ENCODE data around the gene HDAC3. TPM values are rescaled to one million over a fixed set of nuclear protein-coding genes. Genes with fewer than 3 reads are reported as not detected.

The HDAC3 gene
- total RNA-seq, 1 experiment from 2014 or later: 66.8 TPM

DNA sequence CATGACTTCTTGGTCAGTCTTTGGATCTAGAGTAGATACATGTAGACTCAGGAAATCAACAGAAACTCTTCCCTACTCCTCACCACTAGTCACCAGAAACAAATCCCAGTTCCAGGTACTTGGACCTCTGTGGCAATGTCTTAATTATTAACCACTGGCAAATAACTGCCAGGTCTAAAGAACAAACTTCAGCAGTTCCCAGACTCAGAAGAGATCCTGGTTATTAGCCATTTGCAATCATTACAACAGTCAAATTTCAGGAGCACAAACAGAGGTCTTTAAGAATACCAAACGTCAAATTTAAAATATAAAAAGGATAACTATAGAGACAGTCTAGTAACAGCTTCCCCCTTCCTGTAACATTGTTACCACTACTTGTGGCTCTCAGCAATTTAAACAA is 28.1 kb downstream of the HDAC3 start:
- ATAC-seq (no peak), DNase-seq (no peak)
- no peak overlapping the region for H2AFZ ChIP-seq (ENCODE audit: low read length)
- H3K36me3 ChIP-seq (ENCODE audit: low read depth, low read length): no peaks in the 10 kb centered on the region; the same call in 1 of the 2 replicates
- H3K4me3 ChIP-seq (ENCODE audit: low read length): no peak overlapping the region
- intact Hi-C loops (cut with micrococcal nuclease): no loop called here
- H3K4me2 ChIP-seq (ENCODE audit: low read length): no peak overlapping the region
- peaks cover 21% of the 10 kb centered on the region for H3K4me1 ChIP-seq (ENCODE audit: insufficient read depth, low read length)
- no peaks in the 10 kb centered on the region for H3K9me2 ChIP-seq (replicated peaks; ENCODE audit: low read length)
- H3K27ac ChIP-seq (ENCODE audit: low read length): no peak overlapping the region
- H3K9ac ChIP-seq (ENCODE audit: low read length): no peak overlapping the region
- POLR2A ChIA-PET (ENCODE audit: unreplicated experiment): interaction anchor here (0.7 kb wide), 2 partner anchors 15 to 24 kb away, joined by 4 to 16 read pairs; no protein-coding TSS in a partner anchor
- CTCF ChIA-PET: interaction anchor here (1.1 kb wide), 1 partner anchor 17 kb away, joined by 3 read pairs; no protein-coding TSS in a partner anchor
- no peaks in the 10 kb centered on the region for H3K9me3 ChIP-seq (ENCODE audit: low read length)
- BruUV-seq (replicated peaks): no TSS peak
- H3F3A ChIP-seq (ENCODE audit: low read length, unreplicated experiment): no peaks in the 10 kb centered on the region
- no peak for TF ChIP-seq EZH2phosphoT487 (IDR thresholded peaks at IDR 0.05; ENCODE audit: borderline replicate concordance, low read length)
- TF ChIP-seq EZH2 (IDR thresholded peaks at IDR 0.05; ENCODE audit: low read length, unreplicated experiment): no peak
- TF ChIP-seq, protein P1, sequence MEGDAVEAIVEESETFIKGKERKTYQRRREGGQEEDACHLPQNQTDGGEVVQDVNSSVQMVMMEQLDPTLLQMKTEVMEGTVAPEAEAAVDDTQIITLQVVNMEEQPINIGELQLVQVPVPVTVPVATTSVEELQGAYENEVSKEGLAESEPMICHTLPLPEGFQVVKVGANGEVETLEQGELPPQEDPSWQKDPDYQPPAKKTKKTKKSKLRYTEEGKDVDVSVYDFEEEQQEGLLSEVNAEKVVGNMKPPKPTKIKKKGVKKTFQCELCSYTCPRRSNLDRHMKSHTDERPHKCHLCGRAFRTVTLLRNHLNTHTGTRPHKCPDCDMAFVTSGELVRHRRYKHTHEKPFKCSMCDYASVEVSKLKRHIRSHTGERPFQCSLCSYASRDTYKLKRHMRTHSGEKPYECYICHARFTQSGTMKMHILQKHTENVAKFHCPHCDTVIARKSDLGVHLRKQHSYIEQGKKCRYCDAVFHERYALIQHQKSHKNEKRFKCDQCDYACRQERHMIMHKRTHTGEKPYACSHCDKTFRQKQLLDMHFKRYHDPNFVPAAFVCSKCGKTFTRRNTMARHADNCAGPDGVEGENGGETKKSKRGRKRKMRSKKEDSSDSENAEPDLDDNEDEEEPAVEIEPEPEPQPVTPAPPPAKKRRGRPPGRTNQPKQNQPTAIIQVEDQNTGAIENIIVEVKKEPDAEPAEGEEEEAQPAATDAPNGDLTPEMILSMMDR (conservative IDR thresholded peaks at IDR 0.05; ENCODE audit: low read depth, low read length): no peak
- H3K27me3 ChIP-seq (ENCODE audit: low read length): no peaks in the 10 kb centered on the region
- peaks cover 99% of the 10 kb centered on the region for H3K79me2 ChIP-seq (ENCODE audit: low read length)
- peaks cover 20% of the 10 kb centered on the region; the same call in 1 of the 2 replicates for H4K20me1 ChIP-seq (ENCODE audit: low read length)

DNA sequence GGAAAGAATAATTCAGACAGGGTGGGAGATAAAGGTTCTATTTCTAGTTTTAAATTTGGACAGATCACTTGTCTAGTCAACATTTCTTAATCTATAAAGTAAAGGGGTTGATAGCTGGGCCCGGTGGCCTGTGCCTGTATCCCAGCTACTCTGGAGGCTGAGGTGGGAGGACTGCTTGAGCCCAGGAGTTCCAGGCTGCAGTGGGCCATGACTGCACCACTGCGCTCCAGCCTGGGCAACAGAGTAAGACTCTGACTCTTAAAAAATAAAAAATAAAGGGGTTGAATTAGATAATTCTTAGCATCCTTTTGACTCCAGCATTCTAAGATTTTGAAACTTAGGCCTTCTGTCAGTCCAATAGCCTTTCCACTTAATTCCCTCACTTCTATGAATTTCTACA is 28.6 kb downstream of the HDAC3 start:
- ATAC-seq: no peak
- POLR2A ChIA-PET (ENCODE audit: unreplicated experiment): no interaction called here

More for the DNA sequence above, 28.6 kb downstream of the HDAC3 start:
- no peak for DNase-seq
- no peak overlapping the region for H3K4me3 ChIP-seq (ENCODE audit: low read length)
- CTCF ChIA-PET: interaction anchor here (1.1 kb wide), 1 partner anchor 16 kb away, joined by 3 read pairs; no protein-coding TSS in a partner anchor
- H3K27me3 ChIP-seq (ENCODE audit: low read length): no peaks in the 10 kb centered on the region
- no peaks in the 10 kb centered on the region for H3K9me3 ChIP-seq (ENCODE audit: low read length)
- H4K20me1 ChIP-seq (ENCODE audit: low read length): peaks cover 20% of the 10 kb centered on the region; the same call in 1 of the 2 replicates
- no peak overlapping the region for H3K9ac ChIP-seq (ENCODE audit: low read length)
- H3K36me3 ChIP-seq (ENCODE audit: low read depth, low read length): no peaks in the 10 kb centered on the region; the same call in 1 of the 2 replicates
- H3K9me2 ChIP-seq (replicated peaks; ENCODE audit: low read length): no peaks in the 10 kb centered on the region
- no peak overlapping the region for H3K4me2 ChIP-seq (ENCODE audit: low read length)
- H2AFZ ChIP-seq (ENCODE audit: low read length): no peak overlapping the region
- H3K79me2 ChIP-seq (ENCODE audit: low read length): peaks cover 99% of the 10 kb centered on the region
- no peak for TF ChIP-seq EZH2 (IDR thresholded peaks at IDR 0.05; ENCODE audit: low read length, unreplicated experiment)
- TF ChIP-seq, protein P1 (conservative IDR thresholded peaks at IDR 0.05; ENCODE audit: low read depth, low read length): no peak
- no peak for TF ChIP-seq EZH2phosphoT487 (IDR thresholded peaks at IDR 0.05; ENCODE audit: borderline replicate concordance, low read length)
- intact Hi-C loops (cut with micrococcal nuclease): no loop called here
- H3K4me1 ChIP-seq (ENCODE audit: insufficient read depth, low read length): peaks cover 22% of the 10 kb centered on the region
- no TSS peak for BruUV-seq (replicated peaks)
- H3F3A ChIP-seq (ENCODE audit: low read length, unreplicated experiment): no peaks in the 10 kb centered on the region
- no peak overlapping the region for H3K27ac ChIP-seq (ENCODE audit: low read length)

Data from PC-3 (cell line).